ENCODE data around the gene SSBP1.

DNA sequence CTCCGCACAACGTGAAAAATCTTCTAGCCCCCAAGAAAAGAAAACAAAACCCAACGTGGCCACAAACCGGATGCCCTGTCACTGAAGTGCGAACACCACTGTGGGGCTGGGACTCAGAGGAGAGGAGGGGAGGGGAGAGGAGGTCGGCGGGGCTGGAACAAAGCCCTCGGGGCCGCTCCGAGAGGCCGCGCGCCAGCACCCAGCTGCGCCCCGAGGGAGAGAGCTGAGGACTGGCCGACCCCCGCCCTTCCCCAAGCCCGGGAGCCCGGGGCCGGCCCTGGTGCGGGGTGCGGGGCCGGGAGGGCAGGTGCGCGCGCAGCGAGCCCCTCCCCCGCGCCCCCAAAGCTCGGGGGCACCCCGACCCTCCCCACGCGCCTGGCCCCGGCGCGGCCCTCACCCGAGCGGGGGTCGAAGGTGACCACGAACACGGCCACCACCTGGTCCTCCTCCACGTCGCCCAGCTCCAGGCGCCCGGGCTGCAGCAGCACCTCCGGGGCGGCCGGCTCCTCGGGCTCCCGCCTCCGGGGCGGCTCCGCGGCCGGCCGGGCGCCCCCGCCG is 36.6 kb upstream of the SSBP1 start:
- no peak for TF ChIP-seq POLR2A (IDR thresholded peaks at IDR 0.05; ENCODE audit: low read length)
- TF ChIP-seq GATA1 (IDR thresholded peaks at IDR 0.05; ENCODE audit: low read depth, low read length): no peak
